ENCODE measurements around the gene CALCOCO2. TPM values are rescaled to one million over a fixed set of nuclear protein-coding genes. Genes with fewer than 3 reads are reported as not detected.
A peak's percentile ranks its signal among the peaks of the same experiment; 100 is the strongest.
"Not testable (repeated sequence)": the region's sequence is repeated elsewhere in the genome, so short reads cannot be mapped to it uniquely, and the experiment has no call there.

The CALCOCO2 gene
- total RNA-seq, 1 experiment from 2014 or later = 113 TPM

GRCh38 chr17:48791128-48792032, 39.5 kb upstream of the CALCOCO2 start:
- Mint-ChIP-seq H3K4me3 (ENCODE audit: unreplicated experiment) (no peak overlapping the region), H3K4me1 (ENCODE audit: insufficient read depth, unreplicated experiment) (peaks cover 9% of the 10 kb centered on the region), H3K27me3 (ENCODE audit: insufficient read depth, unreplicated experiment) (peaks cover 44% of the 10 kb centered on the region), H3K36me3 (ENCODE audit: insufficient read depth, unreplicated experiment) (no peaks in the 10 kb centered on the region), H3K27ac (ENCODE audit: low read depth, unreplicated experiment) (no peak overlapping the region), H3K9me3 (ENCODE audit: unreplicated experiment) (no peaks in the 10 kb centered on the region)
- TF ChIP-seq, protein P1, sequence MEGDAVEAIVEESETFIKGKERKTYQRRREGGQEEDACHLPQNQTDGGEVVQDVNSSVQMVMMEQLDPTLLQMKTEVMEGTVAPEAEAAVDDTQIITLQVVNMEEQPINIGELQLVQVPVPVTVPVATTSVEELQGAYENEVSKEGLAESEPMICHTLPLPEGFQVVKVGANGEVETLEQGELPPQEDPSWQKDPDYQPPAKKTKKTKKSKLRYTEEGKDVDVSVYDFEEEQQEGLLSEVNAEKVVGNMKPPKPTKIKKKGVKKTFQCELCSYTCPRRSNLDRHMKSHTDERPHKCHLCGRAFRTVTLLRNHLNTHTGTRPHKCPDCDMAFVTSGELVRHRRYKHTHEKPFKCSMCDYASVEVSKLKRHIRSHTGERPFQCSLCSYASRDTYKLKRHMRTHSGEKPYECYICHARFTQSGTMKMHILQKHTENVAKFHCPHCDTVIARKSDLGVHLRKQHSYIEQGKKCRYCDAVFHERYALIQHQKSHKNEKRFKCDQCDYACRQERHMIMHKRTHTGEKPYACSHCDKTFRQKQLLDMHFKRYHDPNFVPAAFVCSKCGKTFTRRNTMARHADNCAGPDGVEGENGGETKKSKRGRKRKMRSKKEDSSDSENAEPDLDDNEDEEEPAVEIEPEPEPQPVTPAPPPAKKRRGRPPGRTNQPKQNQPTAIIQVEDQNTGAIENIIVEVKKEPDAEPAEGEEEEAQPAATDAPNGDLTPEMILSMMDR (IDR thresholded peaks at IDR 0.05; ENCODE audit: unreplicated experiment) = peak; percentile 68
- POLR2A ChIA-PET = interaction anchor here (0.6 to 2.8 kb wide), 3 partner anchors 66 to 121 kb away, joined by 3 to 17 read pairs (median 8); no protein-coding TSS in a partner anchor
- intact Hi-C loops (cut with micrococcal nuclease) = loop anchor here (1.0 kb wide), 3 partner anchors 67 to 120 kb away; no protein-coding TSS in a partner anchor
- peak; percentile 86 for DNase-seq (ENCODE audit: unreplicated experiment)
- CTCF ChIA-PET = interaction anchor here (0.6 to 7.0 kb wide), 24 partner anchors 12 to 626 kb away, joined by 3 to 81 read pairs (median 4); partner anchors contain the start of genes HOXB13, PRAC1 and PRAC2
- no TSS peak for BruUV-seq (replicated peaks)

DNA sequence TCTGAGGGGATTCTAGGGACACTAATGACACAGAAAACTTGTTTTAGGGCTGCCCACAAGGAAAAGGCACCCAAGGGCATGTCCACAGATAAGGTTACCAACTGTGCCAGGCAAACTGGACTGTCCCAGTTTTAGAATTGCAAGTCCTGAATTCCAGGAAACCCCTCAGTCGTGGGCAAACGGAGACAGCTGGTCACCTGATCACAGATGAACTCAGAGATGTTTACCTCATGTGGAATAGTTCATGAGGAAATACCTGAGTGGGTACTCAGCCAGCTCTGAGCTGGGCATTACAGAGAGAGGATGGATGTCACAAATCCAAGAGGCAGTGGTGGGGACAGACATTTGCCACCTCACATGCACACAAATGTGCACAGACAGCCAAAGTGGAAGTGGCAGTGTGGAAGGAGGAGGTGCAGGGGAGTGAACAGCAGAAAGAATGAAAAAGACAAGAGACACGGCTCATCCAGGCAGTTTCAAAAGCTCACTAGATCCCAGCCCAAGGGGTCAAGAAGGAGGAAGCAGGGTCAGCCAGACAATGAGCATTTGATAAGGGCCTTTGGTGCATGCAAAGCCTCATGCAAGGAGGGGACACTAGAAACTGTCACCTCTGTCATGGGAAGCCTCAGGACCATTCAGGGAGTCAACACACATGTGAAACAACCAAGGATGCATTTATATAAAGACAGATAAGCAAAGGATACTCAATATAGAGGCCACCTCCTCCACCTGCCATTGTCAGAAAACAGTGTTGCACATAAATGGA, 38.6 kb upstream of the CALCOCO2 start:
- ChIA-PET CTCF (interaction anchor here (0.6 to 7.0 kb wide), 12 partner anchors 11 to 116 kb away, joined by 3 to 81 read pairs (median 6); partner anchors contain the start of genes HOXB13, PRAC1 and PRAC2), POLR2A (interaction anchor here (0.6 to 2.8 kb wide), 2 partner anchors 64 to 67 kb away, joined by 3 to 17 read pairs; partner anchors contain the start of gene HOXB13)
- H3K9me3 Mint-ChIP-seq (ENCODE audit: unreplicated experiment) = no peaks in the 10 kb centered on the region
- H3K27ac Mint-ChIP-seq (ENCODE audit: low read depth, unreplicated experiment) = no peak overlapping the region
- DNase-seq (ENCODE audit: unreplicated experiment) = no peak
- no peak overlapping the region for H3K4me3 Mint-ChIP-seq (ENCODE audit: unreplicated experiment)
- H3K4me1 Mint-ChIP-seq (ENCODE audit: insufficient read depth, unreplicated experiment) = peaks cover 9% of the 10 kb centered on the region
- intact Hi-C loops (cut with micrococcal nuclease) = no loop called here
- no TSS peak for BruUV-seq (replicated peaks)
- peaks cover 36% of the 10 kb centered on the region for H3K27me3 Mint-ChIP-seq (ENCODE audit: insufficient read depth, unreplicated experiment)
- TF ChIP-seq, protein P1 (IDR thresholded peaks at IDR 0.05; ENCODE audit: unreplicated experiment) = no peak
- no peaks in the 10 kb centered on the region for H3K36me3 Mint-ChIP-seq (ENCODE audit: insufficient read depth, unreplicated experiment)

GRCh38 chr17:48795444-48796162, 35.2 kb upstream of the CALCOCO2 start:
- H3K4me3 Mint-ChIP-seq (ENCODE audit: unreplicated experiment) = no peak overlapping the region
- peaks cover 39% of the 10 kb centered on the region for H3K27me3 Mint-ChIP-seq (ENCODE audit: insufficient read depth, unreplicated experiment)
- no TSS peak for BruUV-seq (replicated peaks)
- ChIA-PET CTCF (interaction anchor here (0.6 kb wide), 1 partner anchor 71 kb away, joined by 4 read pairs; no protein-coding TSS in a partner anchor), POLR2A (no interaction called here)
- TF ChIP-seq, protein P1 (IDR thresholded peaks at IDR 0.05; ENCODE audit: unreplicated experiment) = no peak
- intact Hi-C loops (cut with micrococcal nuclease) = no loop called here
- DNase-seq (ENCODE audit: unreplicated experiment) = peak; percentile 31
- H3K9me3 Mint-ChIP-seq (ENCODE audit: unreplicated experiment) = no peaks in the 10 kb centered on the region
- peaks cover 11% of the 10 kb centered on the region for H3K4me1 Mint-ChIP-seq (ENCODE audit: insufficient read depth, unreplicated experiment)
- no peak overlapping the region for H3K27ac Mint-ChIP-seq (ENCODE audit: low read depth, unreplicated experiment)
- no peaks in the 10 kb centered on the region for H3K36me3 Mint-ChIP-seq (ENCODE audit: insufficient read depth, unreplicated experiment)

GRCh38 chr17:48796163-48796522, 34.7 kb upstream of the CALCOCO2 start:
- H3K4me3 Mint-ChIP-seq (ENCODE audit: unreplicated experiment); intact Hi-C loops (cut with micrococcal nuclease); H3K27ac Mint-ChIP-seq (ENCODE audit: low read depth, unreplicated experiment); BruUV-seq (replicated peaks); POLR2A ChIA-PET; H3K36me3 Mint-ChIP-seq (ENCODE audit: insufficient read depth, unreplicated experiment); H3K9me3 Mint-ChIP-seq (ENCODE audit: unreplicated experiment); DNase-seq (ENCODE audit: unreplicated experiment); H3K4me1 Mint-ChIP-seq (ENCODE audit: insufficient read depth, unreplicated experiment): not testable (repeated sequence)
- H3K27me3 Mint-ChIP-seq (ENCODE audit: insufficient read depth, unreplicated experiment) = peaks cover 43% of the 10 kb centered on the region
- CTCF ChIA-PET = interaction anchor here (1.3 kb wide), 1 partner anchor 71 kb away, joined by 8 read pairs; no protein-coding TSS in a partner anchor
